M059J (cell line): ENCODE results near the gene ZBTB32. TPM values are rescaled to one million over a fixed set of nuclear protein-coding genes. Genes with fewer than 3 reads are reported as not detected.

ENCODE experiments used
- DNase-seq: peaks from one replicate; pipeline ENCODE4 v3.0.0-alpha.2; 2012; ENCODE audit warnings: low read depth
- total RNA-seq: library from RNA; depleted of rRNA; stranded (reverse); fragments of >200 nt; shearing (Covaris generic); gene quantifications from 2 replicates; pipeline ENCODE4 v1.2.3, GENCODE V29; 2014

The ZBTB32 gene
- total RNA-seq, 1 experiment from 2014 or later: not detected

DNA sequence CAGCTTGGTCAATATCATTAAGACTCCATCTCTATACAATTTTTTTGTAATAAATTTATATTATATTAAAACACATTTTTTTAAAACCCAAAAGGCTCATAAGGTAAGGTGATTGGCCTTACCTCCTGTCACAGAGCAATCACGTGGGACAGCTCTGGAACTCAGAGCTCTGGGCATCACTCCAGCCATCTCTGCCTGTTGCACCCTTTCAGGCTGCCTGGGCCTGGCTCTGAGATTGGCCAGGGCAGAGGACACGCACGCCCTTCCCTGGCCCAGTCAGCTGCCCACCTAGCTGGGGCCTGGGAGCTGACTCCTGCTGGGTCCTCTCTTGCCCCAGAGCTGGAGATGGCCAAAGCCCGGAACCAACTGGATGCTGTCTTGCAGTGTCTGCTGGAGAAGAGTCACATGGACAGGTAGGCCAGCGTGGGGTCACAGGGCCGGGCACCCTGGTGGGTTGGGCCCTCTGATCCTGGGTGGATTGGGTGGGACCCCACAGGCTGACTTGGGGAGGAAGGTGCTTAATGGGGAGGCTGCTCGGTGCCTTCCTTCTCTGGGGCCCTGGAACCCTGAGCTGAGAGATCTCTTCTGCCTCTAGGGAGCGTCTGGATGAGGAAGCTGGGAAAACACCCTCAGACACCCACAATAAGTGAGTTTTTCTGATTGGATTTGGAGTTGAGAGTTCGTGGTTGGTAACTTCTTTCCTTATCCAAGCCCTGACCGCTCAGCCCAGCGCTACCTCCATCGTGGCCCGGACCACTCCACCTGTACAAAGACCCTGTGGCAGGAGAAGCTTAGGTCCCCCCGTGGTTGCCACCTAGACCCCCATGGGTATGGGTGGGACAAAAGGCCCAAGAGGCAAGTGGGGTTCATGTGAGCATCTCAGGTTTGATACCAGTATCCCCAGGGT, 47.7 kb downstream of the ZBTB32 start:
- DNase-seq: no peak

DNA sequence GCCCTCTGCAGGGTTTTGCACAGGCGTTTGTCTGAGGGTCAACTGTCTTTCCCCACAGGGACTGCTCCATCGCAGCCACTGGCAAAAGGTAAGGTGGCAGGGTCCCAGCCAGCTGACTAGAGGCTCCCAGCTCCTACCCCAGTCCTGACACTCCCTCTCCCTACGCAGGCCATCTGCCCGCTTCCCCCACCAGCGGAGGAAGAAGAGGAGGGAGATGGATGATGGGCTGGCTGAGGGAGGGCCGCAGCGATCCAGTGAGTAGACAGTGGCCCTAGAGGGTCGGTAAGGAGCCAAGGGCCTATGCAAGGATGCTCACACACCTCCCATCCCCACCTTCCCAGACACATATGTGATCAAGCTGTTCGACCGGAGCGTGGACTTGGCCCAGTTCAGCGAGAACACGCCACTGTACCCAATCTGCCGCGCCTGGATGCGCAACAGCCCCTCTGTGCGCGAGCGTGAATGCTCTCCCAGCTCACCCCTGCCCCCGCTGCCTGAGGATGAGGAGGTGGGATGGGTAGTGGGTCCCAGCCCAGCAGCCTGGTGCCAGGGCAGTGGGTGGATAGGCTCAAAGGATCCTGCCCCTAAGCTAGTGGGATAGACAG, 48.5 kb downstream of the ZBTB32 start:
- no peak for DNase-seq

DNA sequence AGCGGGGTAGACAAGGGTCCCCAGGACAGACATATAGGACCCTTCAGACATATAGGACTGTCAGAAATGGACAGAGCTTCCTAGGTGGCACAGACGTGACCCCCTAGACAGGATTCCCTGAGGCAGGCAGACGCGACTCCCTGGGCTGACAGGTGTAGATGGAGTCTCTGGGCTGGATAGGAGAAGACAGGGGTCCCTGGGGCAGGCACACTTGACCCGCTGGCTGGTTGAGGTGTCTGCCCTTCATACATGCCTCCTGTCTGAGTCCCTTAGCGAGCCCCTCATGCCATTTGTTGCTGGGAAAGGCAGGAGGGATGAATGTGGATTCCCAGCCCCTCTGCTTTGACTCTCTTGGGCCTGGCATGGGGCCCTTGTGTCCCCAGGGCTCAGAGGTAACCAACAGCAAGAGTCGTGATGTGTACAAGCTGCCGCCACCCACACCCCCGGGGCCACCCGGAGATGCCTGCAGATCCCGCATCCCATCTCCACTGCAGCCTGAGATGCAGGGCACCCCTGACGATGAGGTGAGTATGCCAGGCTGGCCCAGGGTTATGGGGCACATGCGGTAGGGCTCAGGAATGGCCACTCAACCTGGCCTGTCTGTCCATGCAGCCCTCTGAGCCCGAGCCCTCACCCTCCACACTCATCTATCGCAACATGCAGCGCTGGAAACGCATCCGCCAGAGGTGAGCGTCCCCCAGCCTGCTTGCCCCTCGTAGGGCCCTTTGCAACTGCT, 49.4 kb downstream of the ZBTB32 start:
- no peak for DNase-seq

DNA sequence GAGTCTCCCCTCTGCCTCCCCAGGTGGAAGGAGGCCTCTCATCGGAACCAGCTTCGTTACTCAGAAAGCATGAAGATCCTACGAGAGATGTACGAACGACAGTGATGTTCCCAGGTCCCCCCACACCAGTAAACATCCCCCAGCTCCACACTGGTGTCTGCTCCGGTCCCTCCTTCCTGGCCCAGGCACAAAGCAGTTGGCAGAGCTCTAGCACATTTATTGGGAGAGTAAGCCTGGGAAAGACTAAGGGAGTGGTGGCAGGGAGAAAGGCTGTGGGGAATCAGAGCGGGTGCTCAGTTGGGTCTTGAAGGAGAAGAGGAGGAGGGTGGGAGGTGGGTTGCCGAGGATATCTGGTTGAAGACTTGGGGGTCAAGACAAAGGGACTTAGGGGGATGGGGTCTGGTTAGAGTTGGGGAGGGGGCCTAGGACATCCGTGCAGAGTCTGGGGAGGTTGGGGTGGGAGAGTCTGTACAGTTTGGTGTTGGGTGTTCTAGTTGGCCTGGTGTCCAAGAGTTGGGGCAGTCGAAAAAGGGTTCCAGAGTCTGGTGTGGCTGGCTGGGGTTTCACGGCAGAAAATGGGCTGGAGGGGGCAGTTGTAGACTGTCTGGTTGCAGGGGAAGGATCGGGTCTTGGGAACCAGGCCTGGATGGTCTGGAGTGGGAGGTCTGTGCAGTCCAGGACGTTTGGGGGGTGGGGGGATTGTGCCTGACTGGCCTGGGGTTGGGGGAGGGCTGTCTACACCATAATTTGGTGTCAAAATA, 50.2 kb downstream of the ZBTB32 start:
- no peak for DNase-seq

- no peak for DNase-seq
These were observed 50.8 kb downstream of the ZBTB32 start for GRCh38 chr19:35755131-35755549.

- DNase-seq: no peak
These were observed 51.4 kb downstream of the ZBTB32 start for GRCh38 chr19:35755550-35756376.

- peak; percentile 30 for DNase-seq
These were observed 52.2 kb downstream of the ZBTB32 start, which contains the start of gene HSPB6 for GRCh38 chr19:35756377-35757230. Gene HSPB6 (minus strand): TSS chr19:35757029. CDS start chr19:35757008, 21 bp downstream.

- DNase-seq: peak; percentile 83
These were observed 52.9 kb downstream of the ZBTB32 start for GRCh38 chr19:35757231-35757748.

DNA sequence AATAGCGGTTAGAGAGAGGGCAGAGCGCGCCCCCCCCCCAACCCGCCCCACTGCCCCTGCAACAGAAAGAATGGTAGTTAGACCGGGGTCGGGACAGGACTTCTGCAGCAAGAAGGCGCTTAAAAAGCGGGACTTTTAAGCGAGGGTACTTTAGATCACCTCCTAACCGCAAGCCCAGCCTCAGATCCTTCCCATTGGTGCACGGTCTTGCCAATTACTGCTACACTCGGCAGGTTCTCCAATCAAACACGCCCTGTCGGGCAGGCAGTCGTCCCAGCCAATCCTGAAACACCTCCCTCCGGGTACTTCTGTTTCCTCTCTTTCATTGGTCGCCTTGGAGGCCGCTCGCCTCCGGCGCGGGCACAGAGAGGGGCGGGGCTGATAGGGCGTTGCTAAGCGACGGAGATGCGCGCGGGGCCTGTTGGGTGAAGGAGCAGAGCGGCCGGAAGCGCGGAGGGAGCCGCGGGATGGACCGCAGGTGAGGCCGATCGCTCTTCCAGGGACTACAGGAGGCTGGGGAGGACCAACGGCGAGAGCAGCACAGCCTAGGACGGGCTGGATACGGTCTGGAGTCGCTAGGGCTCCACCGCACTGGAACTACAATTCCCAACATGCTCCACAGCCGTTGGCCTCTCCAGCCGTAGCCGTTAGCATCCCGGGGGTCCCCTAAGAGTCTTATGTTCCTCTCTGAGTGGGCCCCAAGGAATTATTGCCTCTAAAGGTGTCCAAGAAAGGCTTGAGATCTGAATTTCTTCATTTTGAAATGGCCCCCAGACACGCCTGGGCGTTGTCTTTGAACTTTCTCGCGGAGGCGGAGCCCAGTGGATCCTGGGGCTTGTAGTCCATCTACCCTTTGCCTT, 53.6 kb downstream of the ZBTB32 start, which contains the start of gene PROSER3:
Gene PROSER3 (plus strand): TSS at position 428 of the 860 bp plus-strand sequence. CDS start 40 bp downstream, at position 468.
- DNase-seq: peak; percentile 99

DNA sequence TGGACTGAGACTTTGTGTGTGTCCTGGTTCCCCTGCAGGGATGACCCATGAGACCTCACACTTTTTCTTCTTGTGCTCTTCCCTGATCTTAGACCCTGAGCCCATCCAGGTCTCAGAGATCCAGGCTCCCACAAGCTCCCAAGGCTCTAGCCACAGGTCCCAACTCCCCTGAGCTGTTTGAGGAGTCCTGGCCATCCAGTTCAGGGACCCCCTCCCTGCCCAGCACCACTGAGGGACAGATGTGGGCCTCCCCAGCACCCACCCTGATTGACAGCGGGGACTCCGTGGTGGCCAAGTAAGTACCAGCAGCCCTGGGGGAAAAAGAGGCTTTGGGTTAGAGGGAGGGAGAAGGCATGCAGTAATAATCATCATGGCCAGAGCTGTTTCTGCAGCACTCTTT, 55.3 kb downstream of the ZBTB32 start:
- DNase-seq: no peak

GRCh38 chr19:35760711-35761349, 56.5 kb downstream of the ZBTB32 start:
- DNase-seq: peak; percentile 79

- DNase-seq: no peak
These were observed 60.3 kb downstream of the ZBTB32 start for GRCh38 chr19:35764432-35765315.
